ENCODE data around the gene CRACDL. TPM values are rescaled to one million over a fixed set of nuclear protein-coding genes. Genes with fewer than 3 reads are reported as not detected.
A peak's percentile ranks its signal among the peaks of the same experiment; 100 is the strongest.

Gene CRACDL
- total and polyA plus RNA-seq, 2 of the 13 experiments (the other 11 are each of a cell fraction or from before 2014, with no cell fraction given) = 0.15 to 0.26 TPM

DNA sequence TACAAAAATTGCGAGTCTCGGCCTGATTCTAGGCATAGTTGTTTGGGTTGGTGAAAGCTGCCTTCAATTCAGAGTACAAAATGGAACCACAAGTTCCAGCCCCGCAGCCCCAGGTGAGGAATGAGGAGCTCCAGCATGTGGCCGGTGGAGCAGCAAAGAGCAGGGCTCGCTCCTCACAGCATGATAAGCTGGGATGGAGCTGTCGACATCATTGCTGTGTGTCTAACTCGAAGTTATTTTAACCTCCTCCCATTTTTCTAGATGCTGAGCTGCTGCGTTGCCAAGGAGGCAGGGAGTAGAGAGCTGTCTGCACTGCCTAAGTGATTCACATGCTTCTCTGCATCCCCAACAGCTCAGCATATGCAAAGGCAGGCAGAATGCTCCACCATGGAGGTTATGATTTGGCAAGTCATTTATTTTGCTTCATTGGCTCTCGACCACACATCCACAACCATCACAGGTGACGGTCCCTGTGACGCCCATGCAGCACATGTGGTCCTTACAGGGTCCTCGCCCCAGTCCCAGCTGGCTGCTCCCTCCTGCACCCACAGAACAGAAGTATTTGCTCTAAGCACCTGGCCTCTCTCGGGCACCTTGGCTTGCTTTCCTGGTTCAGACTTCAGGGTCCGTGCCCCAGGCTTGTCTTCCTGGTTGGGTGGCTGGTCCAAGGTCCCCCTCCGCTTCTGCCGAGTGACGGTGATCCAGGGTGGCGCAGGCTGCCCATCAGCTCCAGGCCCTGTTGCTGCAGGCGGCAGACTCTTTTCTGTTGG, 139.1 kb downstream of the CRACDL start (continued):
- TF ChIP-seq, protein P1, sequence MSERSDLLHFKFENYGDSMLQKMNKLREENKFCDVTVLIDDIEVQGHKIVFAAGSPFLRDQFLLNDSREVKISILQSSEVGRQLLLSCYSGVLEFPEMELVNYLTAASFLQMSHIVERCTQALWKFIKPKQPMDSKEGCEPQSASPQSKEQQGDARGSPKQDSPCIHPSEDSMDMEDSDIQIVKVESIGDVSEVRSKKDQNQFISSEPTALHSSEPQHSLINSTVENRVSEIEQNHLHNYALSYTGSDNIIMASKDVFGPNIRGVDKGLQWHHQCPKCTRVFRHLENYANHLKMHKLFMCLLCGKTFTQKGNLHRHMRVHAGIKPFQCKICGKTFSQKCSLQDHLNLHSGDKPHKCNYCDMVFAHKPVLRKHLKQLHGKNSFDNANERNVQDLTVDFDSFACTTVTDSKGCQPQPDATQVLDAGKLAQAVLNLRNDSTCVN (CRISPR knock-in tag; IDR thresholded peaks at IDR 0.05; ENCODE audit: borderline replicate concordance) = no peak
- no peak for TF ChIP-seq KMT2B (CRISPR knock-in tag; IDR thresholded peaks at IDR 0.05)
- TF ChIP-seq, protein P2, sequence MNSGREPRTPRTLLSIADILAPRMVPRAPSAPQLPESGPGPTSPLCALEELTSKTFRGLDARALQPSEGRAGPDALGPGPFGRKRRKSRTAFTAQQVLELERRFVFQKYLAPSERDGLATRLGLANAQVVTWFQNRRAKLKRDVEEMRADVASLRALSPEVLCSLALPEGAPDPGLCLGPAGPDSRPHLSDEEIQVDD (CRISPR knock-in tag; IDR thresholded peaks at IDR 0.05; ENCODE audit: borderline replicate concordance) = 0 out of 2 replicates have a peak, but pooled peaks have one; percentile 27
- no peak for TF ChIP-seq ZNF746 (CRISPR knock-in tag; IDR thresholded peaks at IDR 0.05)
- TF ChIP-seq, protein P3, sequence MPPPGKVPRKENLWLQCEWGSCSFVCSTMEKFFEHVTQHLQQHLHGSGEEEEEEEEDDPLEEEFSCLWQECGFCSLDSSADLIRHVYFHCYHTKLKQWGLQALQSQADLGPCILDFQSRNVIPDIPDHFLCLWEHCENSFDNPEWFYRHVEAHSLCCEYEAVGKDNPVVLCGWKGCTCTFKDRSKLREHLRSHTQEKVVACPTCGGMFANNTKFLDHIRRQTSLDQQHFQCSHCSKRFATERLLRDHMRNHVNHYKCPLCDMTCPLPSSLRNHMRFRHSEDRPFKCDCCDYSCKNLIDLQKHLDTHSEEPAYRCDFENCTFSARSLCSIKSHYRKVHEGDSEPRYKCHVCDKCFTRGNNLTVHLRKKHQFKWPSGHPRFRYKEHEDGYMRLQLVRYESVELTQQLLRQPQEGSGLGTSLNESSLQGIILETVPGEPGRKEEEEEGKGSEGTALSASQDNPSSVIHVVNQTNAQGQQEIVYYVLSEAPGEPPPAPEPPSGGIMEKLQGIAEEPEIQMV (CRISPR knock-in tag; IDR thresholded peaks at IDR 0.05; ENCODE audit: low read depth) = peak; percentile 43; the same call in 1 of the 2 replicates
- no peak for TF ChIP-seq NFKBIZ (CRISPR knock-in tag; IDR thresholded peaks at IDR 0.05)
- no peak for TF ChIP-seq ZNF253 (CRISPR knock-in tag; IDR thresholded peaks at IDR 0.05; ENCODE audit: borderline replicate concordance)
- TF ChIP-seq, protein P4, sequence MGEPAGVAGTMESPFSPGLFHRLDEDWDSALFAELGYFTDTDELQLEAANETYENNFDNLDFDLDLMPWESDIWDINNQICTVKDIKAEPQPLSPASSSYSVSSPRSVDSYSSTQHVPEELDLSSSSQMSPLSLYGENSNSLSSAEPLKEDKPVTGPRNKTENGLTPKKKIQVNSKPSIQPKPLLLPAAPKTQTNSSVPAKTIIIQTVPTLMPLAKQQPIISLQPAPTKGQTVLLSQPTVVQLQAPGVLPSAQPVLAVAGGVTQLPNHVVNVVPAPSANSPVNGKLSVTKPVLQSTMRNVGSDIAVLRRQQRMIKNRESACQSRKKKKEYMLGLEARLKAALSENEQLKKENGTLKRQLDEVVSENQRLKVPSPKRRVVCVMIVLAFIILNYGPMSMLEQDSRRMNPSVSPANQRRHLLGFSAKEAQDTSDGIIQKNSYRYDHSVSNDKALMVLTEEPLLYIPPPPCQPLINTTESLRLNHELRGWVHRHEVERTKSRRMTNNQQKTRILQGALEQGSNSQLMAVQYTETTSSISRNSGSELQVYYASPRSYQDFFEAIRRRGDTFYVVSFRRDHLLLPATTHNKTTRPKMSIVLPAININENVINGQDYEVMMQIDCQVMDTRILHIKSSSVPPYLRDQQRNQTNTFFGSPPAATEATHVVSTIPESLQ (CRISPR knock-in tag; conservative IDR thresholded peaks at IDR 0.05) = no peak
- TF ChIP-seq HNRNPK (IDR thresholded peaks at IDR 0.05; ENCODE audit: low read depth, low read length, poor library complexity, severe bottlenecking) = no peak
- TF ChIP-seq, protein P5, sequence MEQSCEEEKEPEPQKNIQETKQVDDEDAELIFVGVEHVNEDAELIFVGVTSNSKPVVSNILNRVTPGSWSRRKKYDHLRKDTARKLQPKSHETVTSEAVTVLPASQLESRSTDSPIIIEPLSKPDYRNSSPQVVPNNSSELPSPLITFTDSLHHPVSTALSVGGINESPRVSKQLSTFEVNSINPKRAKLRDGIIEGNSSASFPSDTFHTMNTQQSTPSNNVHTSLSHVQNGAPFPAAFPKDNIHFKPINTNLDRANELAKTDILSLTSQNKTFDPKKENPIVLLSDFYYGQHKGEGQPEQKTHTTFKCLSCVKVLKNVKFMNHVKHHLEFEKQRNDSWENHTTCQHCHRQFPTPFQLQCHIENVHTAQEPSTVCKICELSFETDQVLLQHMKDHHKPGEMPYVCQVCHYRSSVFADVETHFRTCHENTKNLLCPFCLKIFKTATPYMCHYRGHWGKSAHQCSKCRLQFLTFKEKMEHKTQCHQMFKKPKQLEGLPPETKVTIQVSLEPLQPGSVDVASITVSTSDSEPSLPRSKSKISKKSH (CRISPR knock-in tag; IDR thresholded peaks at IDR 0.05; ENCODE audit: borderline replicate concordance) = 0 out of 2 replicates have a peak, but pooled peaks have one; percentile 37
- TF ChIP-seq, protein P6, sequence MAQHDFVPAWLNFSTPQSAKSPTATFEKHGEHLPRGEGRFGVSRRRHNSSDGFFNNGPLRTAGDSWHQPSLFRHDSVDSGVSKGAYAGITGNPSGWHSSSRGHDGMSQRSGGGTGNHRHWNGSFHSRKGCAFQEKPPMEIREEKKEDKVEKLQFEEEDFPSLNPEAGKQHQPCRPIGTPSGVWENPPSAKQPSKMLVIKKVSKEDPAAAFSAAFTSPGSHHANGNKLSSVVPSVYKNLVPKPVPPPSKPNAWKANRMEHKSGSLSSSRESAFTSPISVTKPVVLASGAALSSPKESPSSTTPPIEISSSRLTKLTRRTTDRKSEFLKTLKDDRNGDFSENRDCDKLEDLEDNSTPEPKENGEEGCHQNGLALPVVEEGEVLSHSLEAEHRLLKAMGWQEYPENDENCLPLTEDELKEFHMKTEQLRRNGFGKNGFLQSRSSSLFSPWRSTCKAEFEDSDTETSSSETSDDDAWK (CRISPR knock-in tag; IDR thresholded peaks at IDR 0.05) = no peak
- 0 out of 2 replicates have a peak, but pooled peaks have one; percentile 17 for TF ChIP-seq NFATC3 (CRISPR knock-in tag; IDR thresholded peaks at IDR 0.05)
- TF ChIP-seq, protein P7, sequence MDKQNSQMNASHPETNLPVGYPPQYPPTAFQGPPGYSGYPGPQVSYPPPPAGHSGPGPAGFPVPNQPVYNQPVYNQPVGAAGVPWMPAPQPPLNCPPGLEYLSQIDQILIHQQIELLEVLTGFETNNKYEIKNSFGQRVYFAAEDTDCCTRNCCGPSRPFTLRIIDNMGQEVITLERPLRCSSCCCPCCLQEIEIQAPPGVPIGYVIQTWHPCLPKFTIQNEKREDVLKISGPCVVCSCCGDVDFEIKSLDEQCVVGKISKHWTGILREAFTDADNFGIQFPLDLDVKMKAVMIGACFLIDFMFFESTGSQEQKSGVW (CRISPR knock-in tag; IDR thresholded peaks at IDR 0.05; ENCODE audit: borderline replicate concordance) = no peak
